ENCODE data around the gene DOC2B.
A peak's percentile ranks its signal among the peaks of the same experiment; 100 is the strongest.
"Not testable (repeated sequence)": the region's sequence is repeated elsewhere in the genome, so short reads cannot be mapped to it uniquely, and the experiment has no call there.

The DOC2B gene

GRCh38 chr17:210402-210801 is 29.0 kb upstream of the DOC2B start:
- no peak for DNase-seq (ENCODE audit: low read depth)

- DNase-seq (ENCODE audit: low read depth), result no peak
These were observed 27.0 kb upstream of the DOC2B start for GRCh38 chr17:208429-208828.

GRCh38 chr17:207775-208174 is 26.3 kb upstream of the DOC2B start:
- DNase-seq (ENCODE audit: low read depth), result no peak

GRCh38 chr17:206941-207560 is 25.6 kb upstream of the DOC2B start:
- no peak for DNase-seq (ENCODE audit: low read depth)

- DNase-seq (ENCODE audit: low read depth), result not testable (repeated sequence)
These were observed 25.0 kb upstream of the DOC2B start for GRCh38 chr17:206484-206883.

- DNase-seq (ENCODE audit: low read depth), result no peak
These were observed 24.4 kb upstream of the DOC2B start for GRCh38 chr17:205817-206216.

- no peak for DNase-seq (ENCODE audit: low read depth)
These were observed 23.8 kb upstream of the DOC2B start for GRCh38 chr17:205148-205669.

- no peak for DNase-seq (ENCODE audit: low read depth)
These were observed 23.1 kb upstream of the DOC2B start for GRCh38 chr17:204427-205147.

GRCh38 chr17:202501-202951 is 21.1 kb upstream of the DOC2B start:
- DNase-seq (ENCODE audit: low read depth), result no peak

GRCh38 chr17:201736-202135 is 20.3 kb upstream of the DOC2B start:
- DNase-seq (ENCODE audit: low read depth), result not testable (repeated sequence)

- not testable (repeated sequence) for DNase-seq (ENCODE audit: low read depth)
These were observed 19.8 kb upstream of the DOC2B start for GRCh38 chr17:201257-201656.

- no peak for DNase-seq (ENCODE audit: low read depth)
These were observed 19.1 kb upstream of the DOC2B start for GRCh38 chr17:200586-200985.

- DNase-seq (ENCODE audit: low read depth), result no peak
These were observed 18.5 kb upstream of the DOC2B start for GRCh38 chr17:199806-200545.

- DNase-seq (ENCODE audit: low read depth), result peak; percentile 35
These were observed 17.7 kb upstream of the DOC2B start for GRCh38 chr17:199191-199604.

- DNase-seq (ENCODE audit: low read depth), result not testable (repeated sequence)
These were observed 16.8 kb upstream of the DOC2B start for GRCh38 chr17:198225-198624.

- DNase-seq (ENCODE audit: low read depth), result no peak
These were observed 15.9 kb upstream of the DOC2B start for GRCh38 chr17:197352-197751.

- DNase-seq (ENCODE audit: low read depth), result no peak
These were observed 13.6 kb upstream of the DOC2B start for GRCh38 chr17:194828-195602.

- DNase-seq (ENCODE audit: low read depth), result no peak
These were observed 12.7 kb upstream of the DOC2B start for GRCh38 chr17:193841-194806.

GRCh38 chr17:193426-193810 is 12.0 kb upstream of the DOC2B start:
- no peak for DNase-seq (ENCODE audit: low read depth)

- DNase-seq (ENCODE audit: low read depth), result no peak
These were observed 11.4 kb upstream of the DOC2B start for GRCh38 chr17:192666-193425.
